GM10248 (cell line): ENCODE results near the gene OVOL1.

Experiments used
- CTCF ChIA-PET: fragments of 300-600 bp; sonication (Branson Sonifier 250); formaldehyde crosslinking; extraction: SDS; loops from one replicate; lab custom pipeline; 2021; ENCODE audit warnings: antibody characterized with exemption; lab: Yijun Ruan, JAX
- POLR2A ChIA-PET: fragments of 350-650 bp; sonication (Branson Sonifier 250); formaldehyde crosslinking; extraction: SDS; loops from one replicate; lab custom pipeline; 2020; ENCODE audit warnings: antibody characterized with exemption; lab: Yijun Ruan, JAX
- DNase-seq: peaks from one replicate; pipeline ENCODE4 v3.0.0; 2012; ENCODE audit errors: extremely low spot score
- CTCF ChIP-seq: IDR thresholded peaks from 2 replicates; pipeline ENCODE4 v1.5.1; 2012; ENCODE audit warnings: mild to moderate bottlenecking, low read depth; ENCODE audit errors: extremely low read depth, missing control alignments, control extremely low read depth

OVOL1 gene

GRCh38 chr11:65809496-65809895 is 22.6 kb downstream of the OVOL1 start:
- TF ChIP-seq CTCF, result no peak
- ChIA-PET POLR2A (no interaction called here), CTCF (interaction anchor here (0.7 to 3.9 kb wide), 3 partner anchors 8 to 39 kb away, joined by 3 to 32 read pairs (median 4); no protein-coding TSS in a partner anchor)
- DNase-seq, result no peak

DNA sequence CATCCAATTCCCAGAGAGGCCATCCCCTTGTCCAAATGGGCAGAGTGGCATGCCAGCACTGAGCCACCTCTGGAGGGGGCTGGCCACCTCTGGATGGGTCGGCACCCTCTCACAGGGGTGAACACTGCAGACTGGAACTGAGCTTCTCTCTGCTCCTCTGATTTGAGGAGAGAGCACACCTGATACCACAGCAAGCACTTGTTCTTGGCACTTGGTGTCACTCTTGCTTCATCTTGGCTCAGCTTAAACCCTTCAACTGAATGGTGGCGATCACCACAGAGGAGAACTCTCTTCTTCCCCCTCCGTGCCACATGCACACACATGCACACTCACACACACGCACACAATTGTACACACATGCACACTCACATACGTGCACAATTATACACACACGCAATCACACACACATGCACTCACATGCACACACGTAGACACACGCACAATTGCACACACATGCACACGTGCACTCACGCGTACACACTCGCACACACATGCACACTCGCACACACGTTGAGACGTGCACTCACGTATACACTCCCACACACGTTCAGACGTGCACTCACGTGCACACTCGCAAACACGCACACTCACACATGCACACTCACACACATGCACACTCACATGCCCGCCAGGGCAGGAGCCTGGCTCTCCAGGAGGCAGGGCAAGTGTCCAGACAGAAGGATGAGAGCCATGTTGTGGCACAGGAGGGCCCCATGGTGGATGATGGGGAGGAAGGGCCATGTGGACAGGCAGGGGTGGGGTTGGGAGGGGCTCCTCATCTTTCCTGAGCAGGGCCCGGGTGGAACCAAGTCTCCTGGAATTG is 23.4 kb downstream of the OVOL1 start:
- TF ChIP-seq CTCF, result no peak
- POLR2A ChIA-PET, result no interaction called here

DNA sequence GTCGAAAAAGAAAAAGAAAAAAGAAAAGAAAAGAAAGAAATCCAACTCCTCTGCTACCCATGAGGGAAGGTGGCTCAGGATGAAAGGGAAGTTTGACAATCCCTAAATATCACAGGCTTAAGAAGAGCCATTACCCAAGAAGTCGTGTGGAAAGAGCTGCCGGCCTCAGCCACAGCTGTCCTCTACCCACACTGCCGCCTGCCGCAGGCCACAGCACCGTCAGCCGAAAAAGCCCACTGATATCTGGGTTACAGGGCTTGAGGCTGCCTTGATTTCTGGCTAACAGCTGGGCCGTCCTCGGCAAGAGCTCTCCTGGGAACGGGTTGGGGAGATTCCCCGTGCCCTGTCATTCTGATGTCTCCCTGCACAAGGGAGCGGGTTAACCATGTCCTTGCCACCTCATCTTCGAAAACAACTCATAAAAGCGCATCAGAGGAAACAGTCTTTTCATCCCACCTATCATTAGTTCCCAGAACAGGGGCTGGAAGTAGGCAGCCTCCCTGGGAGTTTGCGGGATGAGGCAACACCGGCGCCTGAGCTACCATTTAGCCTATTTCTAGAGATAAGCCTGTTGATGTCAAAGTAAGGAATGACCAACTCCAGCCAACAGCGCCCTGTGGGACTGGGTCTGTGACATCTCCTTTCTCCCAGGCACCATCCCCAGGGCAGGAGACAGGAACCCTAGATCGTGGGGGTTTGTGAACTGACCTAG is 25.1 kb downstream of the OVOL1 start:
- POLR2A ChIA-PET, result no interaction called here
- no peak for DNase-seq
- CTCF ChIA-PET, result interaction anchor here (0.9 to 3.8 kb wide), 7 partner anchors 9 to 211 kb away, joined by 3 to 27 read pairs (median 3); no protein-coding TSS in a partner anchor
- no peak for TF ChIP-seq CTCF

More for the DNA sequence above, 23.4 kb downstream of the OVOL1 start:
- CTCF ChIA-PET, result interaction anchor here (0.7 to 3.9 kb wide), 4 partner anchors 7 to 39 kb away, joined by 3 to 32 read pairs (median 16); no protein-coding TSS in a partner anchor
- DNase-seq, result no peak

DNA sequence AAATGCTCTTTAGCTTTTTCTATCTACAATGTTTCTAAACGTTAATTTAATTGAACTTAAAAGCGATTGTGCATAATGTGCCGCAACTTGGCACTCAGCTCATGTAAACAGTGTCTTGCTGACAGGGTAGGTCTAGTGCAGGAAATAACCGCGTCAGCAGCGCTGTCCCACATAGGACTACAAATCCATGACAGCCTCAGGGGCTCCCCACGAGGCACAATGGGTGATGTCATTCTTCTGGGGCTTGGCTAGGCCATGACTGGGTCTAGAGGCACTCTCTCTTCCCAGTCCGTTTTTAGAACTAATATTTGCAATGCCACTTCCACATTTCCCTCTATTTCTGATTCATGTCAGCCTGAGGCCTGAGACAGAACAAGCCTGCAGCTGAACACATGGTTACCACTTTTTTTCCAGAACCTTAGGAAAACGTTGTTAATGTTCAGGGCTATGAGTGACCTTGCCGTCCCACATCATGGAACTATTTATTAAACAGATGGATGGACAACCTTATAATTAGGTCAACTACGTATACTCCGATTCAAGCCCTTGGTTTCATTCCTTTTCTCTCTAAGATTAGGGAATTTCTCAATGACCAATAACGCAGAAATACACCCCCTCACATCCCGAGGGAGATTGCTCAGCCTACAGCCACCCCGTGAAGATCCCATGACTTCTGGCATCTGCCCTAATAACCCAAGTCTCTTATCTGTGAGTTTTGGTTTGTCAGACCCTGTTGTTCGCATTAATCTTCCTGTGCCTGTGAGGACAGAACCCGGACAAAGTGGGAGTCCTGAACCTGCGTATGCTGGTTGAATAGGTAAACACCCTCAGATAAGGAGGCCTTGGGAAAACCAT is 27.5 kb downstream of the OVOL1 start:
- ChIA-PET POLR2A (no interaction called here), CTCF (interaction anchor here (1.4 to 7.6 kb wide), 6 partner anchors 35 to 188 kb away, joined by 3 to 145 read pairs (median 16); partner anchors contain the start of genes AP5B1, KAT5 and MUS81)
- no peak for TF ChIP-seq CTCF
- DNase-seq, result no peak

DNA sequence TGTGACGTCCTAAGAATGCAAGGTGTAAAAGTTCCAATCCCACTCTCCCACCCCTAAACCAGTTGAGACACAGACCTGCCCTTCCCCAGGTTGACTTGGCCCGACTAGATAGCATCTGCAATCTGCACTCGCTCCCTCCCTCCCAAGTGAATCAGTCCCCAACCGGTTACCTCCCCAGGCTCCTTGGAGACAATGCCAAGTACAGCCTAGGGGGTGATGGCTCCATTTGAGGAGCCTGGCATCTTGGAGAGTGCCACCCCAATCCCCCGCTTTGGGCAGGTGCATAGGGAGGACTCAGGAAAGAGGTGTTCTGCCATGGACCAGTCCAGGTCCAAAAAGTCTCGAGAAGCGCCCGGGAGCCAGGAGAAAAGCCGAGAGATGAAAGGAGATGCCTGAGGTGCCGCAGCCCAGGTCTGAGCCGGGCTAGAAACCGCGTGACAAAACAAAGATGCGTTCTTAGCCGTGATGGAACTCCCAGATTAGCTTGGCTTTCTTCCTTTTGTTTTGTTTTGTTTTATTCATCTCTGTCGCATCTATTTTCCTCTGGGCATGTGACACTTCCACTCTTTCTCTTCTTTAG is 28.2 kb downstream of the OVOL1 start:
- ChIA-PET CTCF (interaction anchor here (0.9 to 7.6 kb wide), 5 partner anchors 15 to 189 kb away, joined by 3 to 145 read pairs (median 25); partner anchors contain the start of genes AP5B1 and KAT5), POLR2A (no interaction called here)
- TF ChIP-seq CTCF, result no peak
- no peak for DNase-seq
